AG09319 (cell line): Measurements from ENCODE around the gene FIBP.
"Not testable (repeated sequence)": the region's sequence is repeated elsewhere in the genome, so short reads cannot be mapped to it uniquely, and the experiment has no call there.

Experiments
- DNase-seq: peaks from one replicate; pipeline ENCODE4 v3.0.0-alpha.2; 2010; ENCODE audit warnings: low read depth; ENCODE audit errors: extremely low read depth
- CTCF ChIP-seq: IDR thresholded peaks from 2 replicates; pipeline ENCODE4 v1.5.1; 2011; ENCODE audit warnings: low read depth, mild to moderate bottlenecking, inconsistent platforms, low read length, moderate library complexity

FIBP gene

GRCh38 chr11:65850217-65851082 is 37.8 kb downstream of the FIBP start:
- TF ChIP-seq CTCF, result no peak
- no peak for DNase-seq

GRCh38 chr11:65849771-65850216 is 38.5 kb downstream of the FIBP start:
- no peak for DNase-seq
- no peak for TF ChIP-seq CTCF

GRCh38 chr11:65849366-65849765 is 38.9 kb downstream of the FIBP start:
- no peak for DNase-seq
- TF ChIP-seq CTCF, result no peak

- DNase-seq, result not testable (repeated sequence)
Observed at GRCh38 chr11:65848693-65849092, 39.6 kb downstream of the FIBP start.

GRCh38 chr11:65847746-65848145 is 40.5 kb downstream of the FIBP start:
- TF ChIP-seq CTCF, result no peak
- DNase-seq, result no peak

GRCh38 chr11:65844231-65844872 is 43.9 kb downstream of the FIBP start:
- DNase-seq, result no peak
- TF ChIP-seq CTCF, result no peak

- DNase-seq, result no peak
- no peak for TF ChIP-seq CTCF
Observed at GRCh38 chr11:65843811-65844210, 44.5 kb downstream of the FIBP start.
